HUES6 (cell line): ENCODE data around the gene MARK2.

Source experiments
- H3K27ac ChIP-seq: 2 replicates; pipeline ENCODE4 v1.7.0; 2013; ENCODE audit warnings: low read depth, mild to moderate bottlenecking, low read length, inconsistent platforms
- H3K27me3 ChIP-seq: 2 replicates; pipeline ENCODE4 v1.6.1; 2013; ENCODE audit warnings: low read length; ENCODE audit not compliant: control insufficient read depth, insufficient read depth
- H3K36me3 ChIP-seq: 2 replicates; pipeline ENCODE4 v1.6.1; 2013; ENCODE audit warnings: low read length; ENCODE audit not compliant: control insufficient read depth, insufficient read depth
- H3K4me1 ChIP-seq: 2 replicates; pipeline ENCODE4 v1.6.1; 2013; ENCODE audit warnings: low read length; ENCODE audit not compliant: control insufficient read depth, insufficient read depth
- H3K4me3 ChIP-seq: 2 replicates; pipeline ENCODE4 v1.5.1; 2013; ENCODE audit warnings: low read depth, low read length
- H3K9ac ChIP-seq: one replicate; pipeline ENCODE4 v1.6.1; 2013; ENCODE audit warnings: mild to moderate bottlenecking, low read length
- H3K9me3 ChIP-seq: 2 replicates; pipeline ENCODE4 v1.6.1; 2013; ENCODE audit warnings: low read depth, low read length; ENCODE audit not compliant: control insufficient read depth, insufficient read depth

The MARK2 gene

DNA sequence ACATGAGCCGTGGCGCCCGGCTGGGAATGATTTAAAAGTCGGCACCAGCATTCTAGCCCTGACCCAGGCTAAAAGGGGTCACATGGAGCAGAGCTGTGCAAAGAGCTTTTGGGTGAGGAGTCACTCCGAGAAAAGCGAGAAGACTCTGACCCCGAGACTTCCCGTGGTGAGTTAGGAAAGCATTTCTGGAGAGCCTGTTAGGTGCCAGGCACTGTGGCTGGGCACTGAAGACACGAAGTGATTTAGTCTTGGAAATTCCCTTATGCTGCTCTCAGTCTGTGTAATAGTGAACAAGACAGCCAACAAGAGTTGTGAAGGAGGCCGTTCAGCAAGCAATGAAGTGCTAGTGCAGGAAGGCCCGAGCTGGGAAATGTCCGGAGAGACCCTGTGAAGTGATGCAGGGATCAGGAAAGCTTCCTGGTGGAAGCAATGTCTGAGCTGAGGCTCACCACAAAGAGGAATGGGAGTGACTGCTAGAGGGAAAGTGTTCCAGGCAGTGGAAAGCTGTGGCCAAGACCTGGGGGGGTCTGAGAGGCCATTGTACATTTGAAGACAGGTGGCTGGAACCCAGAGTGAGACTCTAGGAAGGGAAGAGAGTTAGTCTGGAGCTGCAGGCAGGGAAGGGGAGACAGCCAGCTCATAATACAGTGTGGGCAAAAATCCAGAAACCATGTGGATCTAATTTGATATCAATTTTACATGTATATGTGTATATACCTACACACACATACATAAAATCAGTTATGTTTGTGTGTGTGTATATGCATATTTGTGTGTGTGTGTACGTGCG, 31.6 kb downstream of the MARK2 start:
- H3K4me3 ChIP-seq = no peak overlapping the region
- H3K27me3 ChIP-seq = no peaks in the 10 kb centered on the region
- H3K4me1 ChIP-seq = peaks cover 46% of the 10 kb centered on the region
- H3K36me3 ChIP-seq = peaks cover 1% of the 10 kb centered on the region
- H3K9me3 ChIP-seq = no peaks in the 10 kb centered on the region
- H3K9ac ChIP-seq = no peak overlapping the region
- H3K27ac ChIP-seq = no peak overlapping the region; the same call in 1 of the 2 replicates

DNA sequence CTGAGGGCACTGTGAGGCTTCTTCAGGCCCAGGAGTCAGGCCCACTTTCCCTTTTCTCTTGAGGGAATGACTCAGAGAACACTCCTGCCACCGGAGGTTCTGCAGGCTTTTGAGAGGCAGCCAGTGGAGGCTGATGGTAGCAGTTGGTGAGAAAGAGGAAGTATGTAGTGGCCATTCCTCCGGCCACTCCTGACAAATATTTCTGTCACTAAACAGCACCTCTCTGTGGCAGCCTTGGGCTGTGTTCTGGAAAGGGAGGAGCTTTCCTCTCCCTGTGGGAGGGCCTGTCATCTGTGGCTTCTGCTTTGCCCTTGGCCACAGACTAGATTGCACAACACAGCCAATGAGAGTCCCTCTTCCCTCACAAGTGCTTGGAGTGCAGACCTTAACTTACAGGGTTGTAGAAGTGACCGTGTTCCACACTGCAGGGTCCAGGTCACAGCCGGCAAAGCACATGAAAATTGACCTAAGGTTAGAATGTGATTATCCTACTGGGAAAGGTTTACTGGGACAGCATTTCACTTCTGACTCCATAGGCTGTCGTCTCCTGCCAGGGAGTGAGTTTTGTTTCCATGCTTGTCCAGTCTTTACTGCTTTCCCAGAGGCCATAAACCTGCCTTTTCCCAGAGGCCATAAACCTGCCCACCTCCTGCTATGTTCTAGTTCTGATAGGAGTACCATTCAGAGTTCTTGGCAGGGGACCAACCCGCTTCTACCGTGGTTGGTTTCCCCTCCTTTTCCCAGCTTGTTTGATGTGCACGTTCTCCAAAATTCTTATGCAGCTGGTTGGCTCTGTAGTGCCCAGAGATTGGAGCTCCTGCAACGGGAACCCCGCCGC, 33.3 kb downstream of the MARK2 start:
- Histone ChIP-seq H3K9ac (no peak overlapping the region), H3K4me3 (no peak overlapping the region), H3K36me3 (peaks cover 4% of the 10 kb centered on the region), H3K27me3 (no peaks in the 10 kb centered on the region), H3K4me1 (peaks cover 37% of the 10 kb centered on the region), H3K27ac (no peak overlapping the region), H3K9me3 (no peaks in the 10 kb centered on the region)

DNA sequence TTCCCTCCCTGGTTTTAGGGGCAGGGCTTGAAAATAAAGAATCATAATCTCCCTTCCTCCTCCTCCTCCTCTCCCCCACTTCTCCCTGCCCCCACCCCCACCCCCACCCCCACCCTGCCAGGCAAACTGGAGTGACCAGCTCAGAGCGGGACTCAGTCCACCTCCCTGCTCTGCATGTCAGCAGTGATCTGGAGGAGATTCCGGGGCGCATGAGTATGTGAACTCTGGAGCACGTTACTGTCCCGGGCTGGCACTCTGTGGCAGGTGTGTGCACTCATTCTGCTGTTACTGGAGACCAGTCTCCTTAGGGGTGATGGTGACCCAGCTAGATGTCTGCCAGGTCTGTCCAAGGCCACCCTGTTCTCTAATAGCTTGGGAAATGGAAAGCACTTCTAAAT, 33.9 kb downstream of the MARK2 start:
- no peaks in the 10 kb centered on the region for H3K9me3 ChIP-seq
- H3K27me3 ChIP-seq = no peaks in the 10 kb centered on the region
- H3K9ac ChIP-seq = no peak overlapping the region
- peaks cover 4% of the 10 kb centered on the region for H3K36me3 ChIP-seq
- no peak overlapping the region for H3K4me3 ChIP-seq
- H3K27ac ChIP-seq = no peak overlapping the region
- peaks cover 33% of the 10 kb centered on the region for H3K4me1 ChIP-seq

DNA sequence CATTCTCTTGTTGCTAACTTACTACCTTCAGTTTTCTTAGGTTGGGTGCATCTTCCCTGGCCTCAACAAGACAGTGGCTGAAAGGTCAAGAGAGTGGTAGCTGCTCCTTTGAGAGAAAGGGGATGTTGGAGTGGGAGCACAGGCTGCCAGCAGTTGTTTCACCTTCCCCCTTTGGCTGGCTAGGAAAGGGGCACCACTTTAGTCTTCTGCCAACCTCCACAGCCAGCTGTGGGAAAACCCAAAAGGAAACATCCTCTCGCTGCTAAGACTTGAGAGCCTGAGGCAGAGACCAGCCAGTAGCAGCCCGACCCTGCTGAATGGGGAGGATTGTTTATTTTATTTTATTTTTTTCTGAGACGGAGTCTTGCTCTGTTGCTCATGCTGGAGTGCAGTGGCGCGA, 34.4 kb downstream of the MARK2 start:
- Histone ChIP-seq H3K27me3 (no peaks in the 10 kb centered on the region), H3K36me3 (peaks cover 4% of the 10 kb centered on the region), H3K4me3 (no peak overlapping the region), H3K9ac (no peak overlapping the region), H3K27ac (no peak overlapping the region), H3K9me3 (no peaks in the 10 kb centered on the region), H3K4me1 (peaks cover 34% of the 10 kb centered on the region)

DNA sequence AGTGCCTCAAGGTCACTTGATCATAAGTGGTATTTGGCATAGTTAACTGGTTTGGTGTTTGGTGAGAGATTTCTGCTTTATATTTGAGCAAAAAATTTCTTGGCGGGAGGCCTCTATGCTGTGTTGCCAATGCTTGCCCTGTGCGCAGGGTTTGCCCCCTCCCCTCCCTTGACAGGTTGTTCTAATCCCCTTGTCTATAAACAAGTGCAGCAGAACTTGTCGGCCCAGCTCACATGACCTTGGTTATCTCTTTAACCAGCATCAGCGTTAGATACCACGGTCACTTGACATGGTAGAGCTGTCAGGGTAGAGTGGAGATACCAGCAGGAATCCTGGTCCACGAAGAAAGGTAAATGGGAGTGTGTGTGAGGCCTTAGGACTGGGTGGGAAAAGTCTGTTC, 35.6 kb downstream of the MARK2 start:
- Histone ChIP-seq H3K4me3 (no peak overlapping the region), H3K9me3 (no peaks in the 10 kb centered on the region), H3K27ac (no peak overlapping the region), H3K4me1 (peaks cover 28% of the 10 kb centered on the region), H3K9ac (no peak overlapping the region), H3K36me3 (peaks cover 4% of the 10 kb centered on the region), H3K27me3 (no peaks in the 10 kb centered on the region)

DNA sequence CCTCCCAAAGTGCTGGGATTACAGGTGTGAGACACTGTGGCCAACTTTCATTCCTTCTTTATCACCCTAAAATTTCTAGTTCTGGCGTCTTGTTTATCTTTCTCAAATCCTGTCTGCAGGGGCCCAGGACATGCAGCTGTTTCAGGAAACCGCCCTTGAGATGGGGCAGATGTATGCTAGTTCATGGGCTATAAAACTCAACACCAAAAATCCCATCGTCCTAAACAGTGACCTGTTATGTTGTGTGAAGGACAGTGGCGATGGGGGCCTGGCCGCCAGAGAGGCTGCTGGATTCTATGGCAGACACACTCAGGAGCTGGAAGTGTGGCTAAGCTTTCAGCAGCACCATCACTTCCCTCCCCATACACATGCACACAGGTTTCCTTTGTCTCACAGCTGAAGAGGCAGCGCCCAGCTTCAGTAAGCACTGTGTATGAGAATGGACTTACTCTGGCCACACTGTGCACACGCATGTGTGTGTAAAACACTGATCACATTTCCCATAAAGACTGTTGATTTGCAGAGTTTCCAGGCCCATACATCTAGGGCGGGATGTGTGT, 36.7 kb downstream of the MARK2 start:
- no peak overlapping the region for H3K27ac ChIP-seq
- H3K4me1 ChIP-seq = peaks cover 33% of the 10 kb centered on the region
- H3K27me3 ChIP-seq = no peaks in the 10 kb centered on the region
- peaks cover 4% of the 10 kb centered on the region for H3K36me3 ChIP-seq
- no peaks in the 10 kb centered on the region for H3K9me3 ChIP-seq
- no peak overlapping the region for H3K9ac ChIP-seq
- H3K4me3 ChIP-seq = no peak overlapping the region

DNA sequence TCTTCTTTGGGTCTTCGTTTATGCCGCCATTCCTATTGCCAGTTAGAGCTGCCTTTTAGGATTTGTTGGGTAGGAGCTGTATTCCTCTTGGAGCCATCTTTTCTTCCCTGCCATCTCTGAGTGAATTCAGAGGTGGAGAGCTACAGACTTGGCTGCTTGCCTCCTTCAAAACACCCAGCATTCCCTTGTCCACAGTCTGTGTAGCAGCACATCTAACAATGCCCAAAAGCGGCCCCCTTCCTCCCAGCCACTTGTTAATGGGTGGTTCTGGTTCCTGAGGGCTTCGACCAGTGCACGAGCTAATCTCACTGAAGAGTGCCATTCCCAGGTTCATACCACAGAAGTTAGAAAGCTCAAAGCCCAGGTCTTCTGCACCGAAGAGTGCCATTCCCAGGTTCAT, 37.7 kb downstream of the MARK2 start:
- no peak overlapping the region for H3K9ac ChIP-seq
- no peaks in the 10 kb centered on the region for H3K27me3 ChIP-seq
- no peak overlapping the region for H3K4me3 ChIP-seq
- H3K27ac ChIP-seq = no peak overlapping the region
- peaks cover 4% of the 10 kb centered on the region for H3K36me3 ChIP-seq
- H3K9me3 ChIP-seq = no peaks in the 10 kb centered on the region
- peaks cover 32% of the 10 kb centered on the region for H3K4me1 ChIP-seq

DNA sequence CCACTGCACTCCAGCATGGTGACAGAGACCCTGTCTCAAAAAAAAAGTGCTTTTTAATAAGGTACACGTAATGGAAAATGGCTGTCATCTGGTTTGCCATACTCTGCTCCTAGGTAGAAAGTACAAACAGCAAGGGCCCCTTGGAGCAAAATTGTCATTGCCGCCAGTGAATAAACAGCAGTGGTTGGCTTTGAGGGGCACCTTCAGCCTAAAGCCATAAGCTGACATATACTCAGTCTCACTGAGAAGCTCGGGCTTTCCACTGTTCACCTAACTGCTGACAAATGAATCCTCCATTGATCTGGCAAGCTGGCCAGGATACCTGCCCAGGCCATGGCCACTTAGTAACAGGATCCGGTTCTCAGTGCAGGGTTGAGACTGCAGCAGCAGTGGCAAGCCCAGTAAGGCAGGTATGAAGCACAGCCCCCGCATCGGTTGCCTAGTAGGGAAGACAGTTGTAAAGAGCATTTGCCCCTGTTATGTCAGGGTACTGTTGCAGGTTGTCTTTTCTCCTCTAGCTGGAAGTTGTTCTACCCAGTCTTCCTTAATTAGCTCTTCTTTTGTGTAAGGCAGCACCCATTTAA, 38.8 kb downstream of the MARK2 start:
- Histone ChIP-seq H3K9me3 (no peaks in the 10 kb centered on the region), H3K4me1 (peaks cover 29% of the 10 kb centered on the region), H3K36me3 (peaks cover 4% of the 10 kb centered on the region), H3K27me3 (no peaks in the 10 kb centered on the region), H3K9ac (no peak overlapping the region), H3K4me3 (no peak overlapping the region), H3K27ac (no peak overlapping the region)

DNA sequence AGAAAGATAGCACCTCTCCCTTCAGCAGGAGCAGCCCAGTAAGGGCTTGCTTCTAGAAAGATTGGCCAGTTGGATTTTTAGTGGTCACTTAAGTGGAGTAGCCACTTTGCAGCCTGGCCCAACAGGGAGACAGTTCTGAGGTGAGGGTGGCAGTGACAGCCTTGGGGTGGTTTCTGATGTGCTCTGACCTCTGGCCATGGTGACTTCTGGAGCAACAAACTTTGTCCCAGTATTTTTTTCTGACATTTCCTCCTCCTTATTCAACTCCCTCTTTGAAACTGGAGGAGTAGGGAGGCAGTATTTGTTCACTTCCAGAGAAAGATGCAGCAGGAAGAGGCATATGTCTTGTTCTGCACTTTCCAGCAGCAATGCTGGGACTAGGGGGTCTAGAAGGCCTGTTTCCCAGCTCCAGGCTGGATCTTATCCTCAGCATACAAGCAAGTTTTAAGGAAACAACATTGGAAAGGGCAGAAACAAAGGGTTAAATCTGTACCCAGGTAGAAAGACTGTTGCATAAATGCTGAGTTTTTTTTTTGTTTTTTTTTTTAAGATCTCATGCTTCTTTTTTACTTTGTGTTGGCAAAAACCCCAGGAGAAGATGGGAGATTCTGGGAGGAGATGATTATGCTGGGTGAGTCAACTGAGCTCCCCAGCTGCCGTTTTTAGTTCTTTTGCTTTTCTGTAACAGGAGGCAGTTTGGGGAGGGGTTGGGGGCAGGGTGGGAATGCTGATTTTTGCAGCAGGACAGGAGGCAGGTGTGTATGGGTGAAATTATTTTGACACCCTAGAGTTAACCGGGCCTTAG, 40.9 kb downstream of the MARK2 start:
- Histone ChIP-seq H3K9me3 (no peaks in the 10 kb centered on the region), H3K36me3 (peaks cover 4% of the 10 kb centered on the region), H3K27ac (no peak overlapping the region), H3K27me3 (no peaks in the 10 kb centered on the region), H3K4me3 (no peak overlapping the region), H3K9ac (no peak overlapping the region), H3K4me1 (peaks cover 32% of the 10 kb centered on the region)

DNA sequence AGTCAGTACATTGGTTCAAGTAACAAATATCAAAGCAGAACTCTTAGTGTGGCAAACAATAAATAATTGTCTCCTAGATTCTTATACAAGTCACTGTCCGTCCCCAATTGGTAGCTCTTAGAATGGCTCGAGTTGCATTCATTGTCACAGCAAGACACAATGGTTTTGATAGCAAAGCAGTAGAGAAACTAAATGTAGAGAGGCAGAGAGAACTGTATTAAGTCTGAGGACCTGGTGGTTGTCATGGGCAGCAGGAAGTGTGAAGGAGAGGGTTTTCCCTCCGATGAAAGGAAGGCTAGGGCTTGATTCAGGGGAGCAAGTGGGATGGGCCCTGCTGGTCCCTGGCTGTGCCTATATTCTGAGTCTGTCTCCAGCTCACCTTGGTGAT, 41.5 kb downstream of the MARK2 start:
- peaks cover 4% of the 10 kb centered on the region for H3K36me3 ChIP-seq
- H3K9me3 ChIP-seq = no peaks in the 10 kb centered on the region
- H3K27ac ChIP-seq = no peak overlapping the region
- no peak overlapping the region for H3K9ac ChIP-seq
- no peak overlapping the region for H3K4me3 ChIP-seq
- no peaks in the 10 kb centered on the region for H3K27me3 ChIP-seq
- H3K4me1 ChIP-seq = peaks cover 32% of the 10 kb centered on the region
